CD4-positive, alpha-beta T cell (primary cell): ENCODE data around the gene CPB2. TPM values are rescaled to one million over a fixed set of nuclear protein-coding genes. Genes with fewer than 3 reads are reported as not detected.

Experiments
- ATAC-seq: fragments of 200-7000 bp; cut with Tn5 transposase; one replicate; pipeline ENCODE4 v1.10.0; 2022; ENCODE audit warnings: mild to moderate bottlenecking; ENCODE audit not compliant: poor library complexity
- CTCF ChIA-PET: fragments of 350-600 bp; sonication (Branson Sonifier 250); formaldehyde crosslinking; loops from one replicate; lab custom pipeline; 2021; ENCODE audit warnings: antibody characterized with exemption, inconsistent platforms; lab: Charles Lee
- POLR2A ChIA-PET: fragments of 350-600 bp; sonication (Branson Sonifier 250); formaldehyde crosslinking; loops from one replicate; lab custom pipeline; 2021; ENCODE audit warnings: antibody characterized with exemption, inconsistent platforms; lab: Charles Lee
- DNase-seq, 14 experiments: peaks; one replicate each; pipeline ENCODE4 v3.0.0-alpha.2; 2013 to 2020; ENCODE audit warnings: mixed read lengths in 2 of 14
- H3K27ac ChIP-seq, 2 donors: one replicate each; pipeline versions ENCODE4 v1.5.1 to v1.7.0; 2013; ENCODE audit warnings: low read length in 2 of 2, low read depth in 1 of 2, mild to moderate bottlenecking in 1 of 2
- H3K27me3 ChIP-seq, 2 experiments: 1 replicate in 1 of 2; 2 replicates in 1 of 2; pipeline versions ENCODE4 v1.6.1 to v1.7.0; 2013; ENCODE audit warnings: low read length in 2 of 2, control low read depth in 1 of 2, mild to moderate bottlenecking in 1 of 2, moderate library complexity in 1 of 2; ENCODE audit not compliant: insufficient read depth in 2 of 2, control insufficient read depth in 1 of 2
- H3K36me3 ChIP-seq: one replicate; pipeline ENCODE4 v1.6.1; 2013; ENCODE audit warnings: low read length, control low read depth; ENCODE audit not compliant: insufficient read depth
- H3K4me1 ChIP-seq: one replicate; pipeline ENCODE4 v1.6.1; 2013; ENCODE audit warnings: low read length, control low read depth; ENCODE audit not compliant: insufficient read depth
- H3K4me3 ChIP-seq: one replicate; pipeline ENCODE4 v1.5.1; 2013; ENCODE audit warnings: mild to moderate bottlenecking, low read length, moderate library complexity
- H3K9me3 ChIP-seq, 2 experiments: 1 replicate in 1 of 2; 2 replicates in 1 of 2; pipeline versions ENCODE4 v1.6.1 to v1.7.0; 2013; ENCODE audit warnings: low read length in 2 of 2, mild to moderate bottlenecking in 2 of 2, control low read depth in 1 of 2, moderate library complexity in 1 of 2; ENCODE audit not compliant: control insufficient read depth in 1 of 2, insufficient read depth in 1 of 2
- H3K27ac Mint-ChIP-seq: one replicate; pipeline ENCODE4 v1.8.0; 2020; ENCODE audit warnings: mixed read lengths
- H3K27me3 Mint-ChIP-seq: one replicate; pipeline ENCODE4 v1.8.0; 2021; ENCODE audit warnings: mixed read lengths
- H3K36me3 Mint-ChIP-seq: one replicate; pipeline ENCODE4 v1.8.0; 2021; ENCODE audit warnings: low read depth, mixed read lengths
- H3K4me1 Mint-ChIP-seq: one replicate; pipeline ENCODE4 v1.8.0; 2021; ENCODE audit warnings: low read depth, mixed read lengths
- H3K4me3 Mint-ChIP-seq: one replicate; pipeline ENCODE4 v1.8.0; 2020; ENCODE audit warnings: mild to moderate bottlenecking, mixed read lengths
- H3K9me3 Mint-ChIP-seq: one replicate; pipeline ENCODE4 v1.8.0; 2020; ENCODE audit warnings: mixed read lengths
- CTCF ChIP-seq: fragments of 200-600 bp; IDR thresholded peaks from one replicate; pipeline ENCODE4 v1.8.0; 2022; ENCODE audit warnings: antibody characterized with exemption, mild to moderate bottlenecking
- intact Hi-C, 2 experiments: fragments of 100-400 bp; cut with DNase I in 1 of 2; cut with micrococcal nuclease in 1 of 2; formaldehyde crosslinking; loops; one replicate each; pipeline versions ENCODE4 v1.15.1 to v1.9.0; 2023 to 2025; cut with DNase I, micrococcal nuclease
- total RNA-seq, 174 experiments: library from RNA in 2 of 174; stranded (reverse) in 2 of 174; gene quantifications; one replicate each; pipeline ENCODE4 v1.2.3 and lab custom pipeline; 2021 to 2026

CPB2 gene
- total RNA-seq, 2 experiments from 2014 or later = not detected

DNA sequence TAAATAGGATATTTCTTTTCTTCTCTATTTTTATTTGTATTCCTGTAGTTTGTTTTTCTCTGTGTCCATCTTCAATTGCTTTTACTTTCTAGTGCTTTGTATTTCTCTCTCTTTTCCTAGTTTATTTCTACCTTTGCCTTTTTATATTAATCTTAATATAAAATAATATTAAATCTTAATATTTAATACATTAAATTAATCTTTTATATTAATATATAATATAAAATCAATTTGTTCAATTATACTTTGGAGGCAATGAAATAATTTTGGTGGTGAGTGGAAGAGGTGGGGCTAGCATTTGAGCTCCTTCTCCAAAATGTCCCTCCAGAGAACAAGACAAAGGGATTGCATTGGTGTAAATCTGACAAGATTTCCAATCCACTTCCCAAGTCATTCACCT is 6.3 kb upstream of the CPB2 start:
- H3K4me3 Mint-ChIP-seq = no peak overlapping the region
- no peak overlapping the region for H3K4me3 ChIP-seq
- H3K36me3 ChIP-seq = no peaks in the 10 kb centered on the region
- ATAC-seq (no peak), DNase-seq (no peak)
- H3K36me3 Mint-ChIP-seq = no peaks in the 10 kb centered on the region
- no peak overlapping the region for H3K27ac ChIP-seq
- H3K9me3 ChIP-seq = no peaks in the 10 kb centered on the region
- no peaks in the 10 kb centered on the region for H3K9me3 Mint-ChIP-seq
- no peak overlapping the region for H3K27ac Mint-ChIP-seq
- ChIA-PET CTCF (interaction anchor here (1.8 kb wide), 1 partner anchor 8 kb away, joined by 4 read pairs; no protein-coding TSS in a partner anchor), POLR2A (no interaction called here)
- H3K27me3 Mint-ChIP-seq = peaks cover 31% of the 10 kb centered on the region
- intact Hi-C loops = no loop called here
- H3K4me1 ChIP-seq = no peaks in the 10 kb centered on the region
- peaks cover 4 to 6% of the 10 kb centered on the region in 2 experiments for H3K27me3 ChIP-seq
- H3K4me1 Mint-ChIP-seq = peaks cover 7% of the 10 kb centered on the region
- TF ChIP-seq CTCF = no peak

DNA sequence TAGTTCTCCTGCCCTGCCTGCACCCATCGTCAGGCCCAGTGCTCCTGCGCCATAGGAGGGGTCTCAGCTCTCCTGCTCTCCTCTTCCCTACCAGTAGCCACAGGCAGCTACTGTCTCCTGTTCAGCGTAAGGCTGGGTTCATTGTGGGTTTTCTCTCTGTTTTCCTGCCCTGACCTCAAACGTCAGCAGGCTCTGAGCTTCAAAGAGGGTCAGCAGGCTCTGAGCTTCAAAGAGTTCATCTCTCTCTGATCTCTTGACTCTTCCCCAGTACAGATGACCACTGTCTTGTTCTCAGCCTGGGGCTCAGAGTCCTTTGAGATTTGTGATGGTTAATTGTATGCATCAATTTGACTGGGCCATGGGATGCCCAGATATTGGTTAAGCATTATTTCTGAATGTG is 4.6 kb upstream of the CPB2 start:
- intact Hi-C loops = no loop called here
- Histone ChIP-seq H3K36me3 (no peaks in the 10 kb centered on the region), H3K27me3 (peaks cover 4 to 6% of the 10 kb centered on the region in 2 experiments), H3K4me3 (no peak overlapping the region), H3K4me1 (no peaks in the 10 kb centered on the region), H3K27ac (no peak overlapping the region), H3K9me3 (no peaks in the 10 kb centered on the region)
- TF ChIP-seq CTCF = no peak
- no peaks in the 10 kb centered on the region for H3K36me3 Mint-ChIP-seq
- peaks cover 7% of the 10 kb centered on the region for H3K4me1 Mint-ChIP-seq
- no peaks in the 10 kb centered on the region for H3K9me3 Mint-ChIP-seq
- peaks cover 31% of the 10 kb centered on the region for H3K27me3 Mint-ChIP-seq
- ATAC-seq = no peak
- no peak overlapping the region for H3K4me3 Mint-ChIP-seq
- no peak for DNase-seq
- H3K27ac Mint-ChIP-seq = no peak overlapping the region
- ChIA-PET CTCF (interaction anchor here (1.5 kb wide), 1 partner anchor 17 kb away, joined by 4 read pairs; no protein-coding TSS in a partner anchor), POLR2A (interaction anchor here (0.7 kb wide), 1 partner anchor 57 kb away, joined by 3 read pairs; the partner anchor contains the start of gene ZC3H13)

DNA sequence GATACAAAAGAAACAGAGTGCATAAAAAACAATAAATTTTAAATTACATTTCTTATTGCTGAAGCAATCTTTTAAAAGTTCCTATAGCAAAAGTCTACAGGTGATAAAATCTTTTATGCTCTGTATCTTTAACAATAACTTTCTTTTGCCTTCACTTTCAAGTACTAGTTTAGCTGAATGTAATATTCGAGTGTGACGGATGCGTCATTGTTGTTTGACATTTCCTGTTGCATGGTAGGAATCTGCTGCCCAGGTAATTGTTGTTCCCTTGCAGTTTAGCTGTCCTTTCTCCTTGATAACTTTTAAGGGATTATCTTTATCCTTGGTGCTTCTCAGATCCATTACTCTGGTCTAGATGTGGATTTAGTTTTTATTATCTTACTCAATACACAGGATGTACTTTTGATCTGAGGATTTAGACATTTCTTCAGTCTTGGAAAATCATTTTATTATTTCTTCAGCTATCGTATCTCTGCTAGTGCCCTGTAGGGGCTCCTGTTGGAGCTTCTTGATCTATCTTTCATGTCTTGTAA is 2.1 kb upstream of the CPB2 start:
- Mint-ChIP-seq H3K36me3 (no peaks in the 10 kb centered on the region), H3K27me3 (peaks cover 14% of the 10 kb centered on the region), H3K27ac (no peak overlapping the region), H3K9me3 (no peaks in the 10 kb centered on the region), H3K4me3 (no peak overlapping the region), H3K4me1 (peaks cover 7% of the 10 kb centered on the region)
- DNase-seq = peak in 2 of 14 experiments; percentile 13 to 25
- H3K27me3 ChIP-seq = peaks cover 4 to 6% of the 10 kb centered on the region in 2 experiments
- H3K27ac ChIP-seq = no peak overlapping the region
- H3K36me3 ChIP-seq = no peaks in the 10 kb centered on the region
- no peak for TF ChIP-seq CTCF
- no peaks in the 10 kb centered on the region for H3K9me3 ChIP-seq
- ChIA-PET POLR2A (interaction anchor here (1.0 to 1.7 kb wide), 4 partner anchors 9 to 55 kb away, joined by 3 to 6 read pairs (median 4); no protein-coding TSS in a partner anchor), CTCF (interaction anchor here (0.8 to 1.5 kb wide), 2 partner anchors 20 to 35 kb away, joined by 4 read pairs; no protein-coding TSS in a partner anchor)
- no peaks in the 10 kb centered on the region for H3K4me1 ChIP-seq
- H3K4me3 ChIP-seq = no peak overlapping the region
- intact Hi-C loops = no loop called here
- peak; percentile 64 for ATAC-seq
